Gastrocnemius medialis (tissue), 4 donors: Measurements from ENCODE around the gene MYO9B. TPM values are rescaled to one million over a fixed set of nuclear protein-coding genes. Genes with fewer than 3 reads are reported as not detected.
"Not testable (repeated sequence)": the region's sequence is repeated elsewhere in the genome, so short reads cannot be mapped to it uniquely, and the experiment has no call there.

ENCODE experiments used
- ATAC-seq, 2 donors: fragments of 150-250 bp; one replicate each; pipeline ENCODE4 v1.9.1; 2016
- DNase-seq, 2 donors: peaks; one replicate each; pipeline ENCODE4 v3.0.0-alpha.2; 2019
- H3K27ac ChIP-seq, 4 donors: fragments of 200-600 bp; sonication (generic); 1 replicate in 1 of 4; 2 replicates in 3 of 4; pipeline ENCODE4 v1.5.1; 2016 to 2018; ENCODE audit warnings: mild to moderate bottlenecking in 2 of 4, moderate library complexity in 1 of 4
- H3K27me3 ChIP-seq, 3 donors: fragments of 200-600 bp; sonication (generic) in 2 of 3; 1 replicate in 1 of 3; 2 replicates in 2 of 3; pipeline versions ENCODE4 v1.5.1 to v1.6.0; 2016 to 2019; ENCODE audit warnings: mild to moderate bottlenecking in 1 of 3, moderate library complexity in 1 of 3
- H3K36me3 ChIP-seq, 2 donors: fragments of 200-600 bp; sonication (generic) in 1 of 2; one replicate each; pipeline ENCODE4 v1.5.1; 2017 to 2018
- H3K4me1 ChIP-seq, 2 donors: fragments of 200-600 bp; sonication (generic) in 1 of 2; one replicate each; pipeline ENCODE4 v1.5.1; 2016 to 2017; ENCODE audit warnings: mild to moderate bottlenecking in 2 of 2
- H3K4me3 ChIP-seq, 4 donors: fragments of 200-600 bp; sonication (generic) in 3 of 4; 1 replicate in 1 of 4; 2 replicates in 3 of 4; pipeline ENCODE4 v1.5.1; 2016 to 2019; ENCODE audit warnings: mild to moderate bottlenecking in 2 of 4
- H3K9me3 ChIP-seq, 3 donors: fragments of 200-600 bp; sonication (generic) in 2 of 3; 1 replicate in 1 of 3; 2 replicates in 2 of 3; pipeline ENCODE4 v1.5.1; 2016 to 2019
- POLR2A ChIP-seq, 2 donors: fragments of 450-650 bp; IDR thresholded peaks; one replicate each; pipeline ENCODE4 v1.6.1; 2017; ENCODE audit warnings: antibody characterized with exemption in 2 of 2, mild to moderate bottlenecking in 2 of 2, moderate library complexity in 2 of 2
- in situ Hi-C, 4 donors: fragments of 200-750 bp; cut with MboI; loops; one replicate each; pipeline versions ENCODE4 v1.15.0 to v1.8.0; 2017; ENCODE audit warnings: low sequenced_read_pairs in 4 of 4
- intact Hi-C: fragments of 100-400 bp; cut with DNase I; formaldehyde crosslinking; loops from one replicate; pipeline ENCODE4 v1.15.1; 2023; ENCODE audit warnings: low total_unique reads
- total RNA-seq, 4 donors: library from RNA; depleted of rRNA; stranded (reverse); fragments of >200 nt; gene quantifications; one replicate each; pipeline versions ENCODE4 v1.1.0 to v1.2.3, GENCODE V29; 2016
- TF ChIP-seq, protein P1 (sequence below), 5 experiments: fragments of 450-650 bp in 3 of 5; fragments of 200-600 bp in 2 of 5; sonication (generic) in 2 of 5; IDR thresholded peaks in 4 of 5; conservative IDR thresholded peaks in 1 of 5; 1 replicate in 4 of 5; 2 replicates in 1 of 5; pipeline ENCODE4 v1.5.1; 2016 to 2019; ENCODE audit warnings: antibody characterized with exemption in 5 of 5, mild to moderate bottlenecking in 3 of 5, moderate library complexity in 3 of 5

The MYO9B gene
- total RNA-seq, 4 donors from 2014 or later: 20.0 to 22.1 (median 20.7) TPM

DNA sequence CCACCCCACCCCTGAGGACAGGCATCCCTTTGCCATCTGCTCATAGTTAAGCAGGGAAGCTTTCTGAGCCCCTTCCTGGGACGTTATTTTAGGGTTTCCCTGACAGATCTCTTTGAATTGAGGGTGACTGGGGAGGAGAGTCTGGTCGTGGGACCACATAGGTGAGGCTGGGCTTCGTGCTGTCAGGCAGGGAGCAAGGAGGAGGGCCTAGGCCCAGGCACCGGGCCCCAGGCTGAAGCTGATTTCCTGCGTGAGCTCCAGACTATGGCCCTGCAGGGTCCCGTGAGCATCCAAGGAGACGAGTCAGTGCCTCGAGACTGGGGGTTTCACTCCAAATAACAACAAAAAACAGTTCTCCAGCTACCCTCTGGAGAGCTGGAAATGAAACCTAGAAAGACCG is 60.4 kb downstream of the MYO9B start:
- H3K27ac ChIP-seq: peak overlapping the region; percentile 75 to 82 (median 82)
- DNase-seq: no peak
- ATAC-seq: peak in 1 of 2 donors; percentile 10
- H3K4me3 ChIP-seq: peak overlapping the region in 2 of 4 donors; percentile 27 to 47
- TF ChIP-seq, protein P1, sequence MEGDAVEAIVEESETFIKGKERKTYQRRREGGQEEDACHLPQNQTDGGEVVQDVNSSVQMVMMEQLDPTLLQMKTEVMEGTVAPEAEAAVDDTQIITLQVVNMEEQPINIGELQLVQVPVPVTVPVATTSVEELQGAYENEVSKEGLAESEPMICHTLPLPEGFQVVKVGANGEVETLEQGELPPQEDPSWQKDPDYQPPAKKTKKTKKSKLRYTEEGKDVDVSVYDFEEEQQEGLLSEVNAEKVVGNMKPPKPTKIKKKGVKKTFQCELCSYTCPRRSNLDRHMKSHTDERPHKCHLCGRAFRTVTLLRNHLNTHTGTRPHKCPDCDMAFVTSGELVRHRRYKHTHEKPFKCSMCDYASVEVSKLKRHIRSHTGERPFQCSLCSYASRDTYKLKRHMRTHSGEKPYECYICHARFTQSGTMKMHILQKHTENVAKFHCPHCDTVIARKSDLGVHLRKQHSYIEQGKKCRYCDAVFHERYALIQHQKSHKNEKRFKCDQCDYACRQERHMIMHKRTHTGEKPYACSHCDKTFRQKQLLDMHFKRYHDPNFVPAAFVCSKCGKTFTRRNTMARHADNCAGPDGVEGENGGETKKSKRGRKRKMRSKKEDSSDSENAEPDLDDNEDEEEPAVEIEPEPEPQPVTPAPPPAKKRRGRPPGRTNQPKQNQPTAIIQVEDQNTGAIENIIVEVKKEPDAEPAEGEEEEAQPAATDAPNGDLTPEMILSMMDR (IDR thresholded peaks at IDR 0.05 in 4 of 5, conservative IDR thresholded peaks at IDR 0.05 in 1 of 5): no peak
- TF ChIP-seq POLR2A (IDR thresholded peaks at IDR 0.05): no peak
- intact Hi-C loops (loop anchor here (2.0 to 5.0 kb wide), 2 partner anchors 61 to 91 kb away; partner anchors contain the start of genes HAUS8, MYO9B and OCEL1), in situ Hi-C loops (no loop called here)
- H3K36me3 ChIP-seq: no peaks in the 10 kb centered on the region
- no peaks in the 10 kb centered on the region for H3K27me3 ChIP-seq
- H3K9me3 ChIP-seq: no peaks in the 10 kb centered on the region
- peaks cover 33 to 34% of the 10 kb centered on the region in 2 donors for H3K4me1 ChIP-seq

DNA sequence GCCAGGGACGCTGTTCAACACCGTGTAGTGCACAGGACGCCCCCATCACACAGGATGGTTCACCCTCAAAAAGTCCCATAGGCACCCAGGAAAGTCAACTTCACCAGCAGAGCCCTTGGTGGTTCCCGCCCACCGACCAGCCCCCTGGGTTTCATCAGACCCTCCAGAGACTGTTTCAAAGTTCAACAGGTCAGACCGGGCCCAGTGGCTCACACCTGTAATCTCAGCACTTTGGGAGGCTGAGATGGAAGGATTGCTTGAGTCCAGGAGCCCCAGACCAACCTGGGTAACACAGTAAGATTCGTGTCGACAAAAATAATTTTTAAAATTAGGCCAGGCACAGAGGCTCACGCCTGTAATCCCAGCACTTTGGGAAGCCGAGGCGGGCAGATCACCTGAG is 61.0 kb downstream of the MYO9B start:
- in situ Hi-C loops: no loop called here
- Histone ChIP-seq H3K36me3 (no peaks in the 10 kb centered on the region), H3K4me1 (peaks cover 33 to 34% of the 10 kb centered on the region in 2 donors), H3K27me3 (no peaks in the 10 kb centered on the region), H3K9me3 (no peaks in the 10 kb centered on the region), H3K27ac (peak overlapping the region; percentile 75 to 82 (median 82)), H3K4me3 (no peak overlapping the region)
- DNase-seq (no peak), ATAC-seq (no peak)
- intact Hi-C loops: loop anchor here (2.0 to 5.0 kb wide), 2 partner anchors 62 to 91 kb away; partner anchors contain the start of genes HAUS8, MYO9B and OCEL1
- TF ChIP-seq, protein P1 (IDR thresholded peaks at IDR 0.05 in 4 of 5, conservative IDR thresholded peaks at IDR 0.05 in 1 of 5): no peak
- TF ChIP-seq POLR2A (IDR thresholded peaks at IDR 0.05): no peak

DNA sequence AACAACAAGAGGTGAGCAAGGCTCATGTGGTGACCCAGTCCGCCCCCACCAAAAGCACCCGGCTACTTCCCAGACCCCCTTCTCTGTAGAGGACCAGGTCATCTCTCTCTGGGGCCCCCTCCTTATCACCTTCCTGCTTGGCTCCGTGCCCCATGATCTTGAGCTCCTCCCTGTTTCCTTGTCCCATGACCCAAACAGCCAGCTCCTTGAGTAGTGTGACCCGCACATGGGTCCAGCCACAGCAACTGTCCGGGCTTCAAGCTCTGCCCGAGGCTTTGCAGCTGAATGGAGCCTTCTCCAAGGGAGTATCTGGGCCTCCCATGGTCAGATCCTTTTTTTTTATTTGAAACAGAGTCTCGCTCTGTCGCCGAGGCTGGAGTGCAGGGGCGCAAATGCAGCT is 61.8 kb downstream of the MYO9B start:
- Histone ChIP-seq H3K36me3 (no peaks in the 10 kb centered on the region), H3K9me3 (no peaks in the 10 kb centered on the region), H3K27ac (peak overlapping the region; percentile 37 to 82 (median 78)), H3K4me3 (no peak overlapping the region), H3K4me1 (peaks cover 33 to 34% of the 10 kb centered on the region in 2 donors), H3K27me3 (no peaks in the 10 kb centered on the region)
- TF ChIP-seq, protein P1 (IDR thresholded peaks at IDR 0.05 in 4 of 5, conservative IDR thresholded peaks at IDR 0.05 in 1 of 5): no peak
- no peak for TF ChIP-seq POLR2A (IDR thresholded peaks at IDR 0.05)
- DNase-seq: no peak
- in situ Hi-C loops (no loop called here), intact Hi-C loops (loop anchor here (2.0 to 5.0 kb wide), 2 partner anchors 63 to 90 kb away; partner anchors contain the start of genes HAUS8, MYO9B and OCEL1)
- ATAC-seq: no peak

DNA sequence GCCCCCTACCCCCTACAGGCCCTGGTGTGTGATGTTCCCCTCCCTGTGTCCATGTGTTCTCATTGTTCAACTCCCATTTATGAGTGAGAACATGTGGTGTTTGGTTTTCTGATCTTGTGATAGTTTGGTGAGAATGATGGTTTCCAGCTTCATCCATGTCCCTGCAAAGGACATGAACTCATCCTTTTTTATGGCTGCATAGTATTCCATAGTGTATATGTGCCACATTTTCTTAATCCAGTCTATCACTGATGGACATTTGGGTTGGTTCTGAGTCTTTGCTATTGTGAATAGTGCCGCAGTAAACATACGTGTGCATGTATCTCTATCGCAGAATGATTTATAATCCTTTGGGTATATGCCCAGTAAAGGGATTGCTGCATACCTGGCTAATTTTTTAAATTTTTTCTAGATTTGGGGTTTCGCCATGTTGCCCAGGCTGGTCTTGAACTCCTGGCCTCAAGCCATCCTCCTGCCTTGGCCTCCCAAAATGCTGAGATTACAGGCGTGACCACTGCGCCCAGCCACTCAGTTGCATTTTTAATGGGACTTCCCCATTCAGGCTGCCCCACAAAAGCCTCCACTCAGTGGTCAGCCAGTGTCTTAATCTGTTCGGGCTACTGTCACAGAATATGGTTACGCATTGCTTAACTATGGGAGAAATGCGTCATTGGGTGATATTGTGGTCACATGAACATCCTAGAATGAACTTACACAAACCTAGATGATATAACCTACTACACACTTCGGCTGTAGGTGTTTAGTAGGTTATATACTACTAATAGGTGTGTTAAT is 62.7 kb downstream of the MYO9B start:
- Histone ChIP-seq H3K4me1 (peaks cover 33 to 34% of the 10 kb centered on the region in 2 donors), H3K27ac (peak overlapping the region; percentile 57 to 72 (median 62))
- DNase-seq, H3K9me3 ChIP-seq, H3K4me3 ChIP-seq, H3K27me3 ChIP-seq, H3K36me3 ChIP-seq, in situ Hi-C loops: not testable (repeated sequence)
- intact Hi-C loops: loop anchor here (5.0 kb wide), 1 partner anchor 89 kb away; the partner anchor contains the start of gene OCEL1
- ATAC-seq: peak in 1 of 2 donors; percentile 38

DNA sequence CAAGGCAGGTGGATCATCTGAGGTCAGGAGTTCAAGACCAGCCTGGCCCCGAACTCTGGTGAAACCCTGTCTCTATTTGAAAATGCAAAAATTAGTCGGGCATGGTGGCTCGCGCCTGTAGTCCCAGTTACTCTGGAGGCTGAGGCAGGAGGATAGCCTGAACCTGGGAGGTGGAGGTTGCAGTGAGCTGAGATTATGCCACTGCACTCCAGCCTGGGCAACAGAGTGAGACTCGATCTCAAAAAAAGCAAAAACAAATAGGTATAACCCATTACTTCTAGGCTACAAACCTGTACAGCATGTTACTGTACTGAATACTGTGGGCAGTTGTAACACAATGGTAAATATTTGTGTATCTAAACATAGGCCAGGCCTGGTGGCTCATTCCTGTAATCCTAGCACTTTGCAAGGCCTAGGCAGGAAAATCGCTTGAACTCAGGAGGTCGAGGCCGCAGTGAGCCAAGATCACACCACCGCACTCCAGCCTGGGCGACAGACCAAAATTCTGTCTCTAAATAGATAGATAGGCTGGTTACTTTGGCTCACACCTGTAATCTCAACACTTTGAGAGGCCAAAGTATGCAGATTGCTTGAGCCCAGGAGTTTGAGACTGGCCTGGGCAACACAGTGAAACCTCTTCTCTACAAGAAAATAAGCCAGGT is 63.5 kb downstream of the MYO9B start:
- peak; percentile 29 to 66 for DNase-seq
- TF ChIP-seq, protein P1 (IDR thresholded peaks at IDR 0.05 in 4 of 5, conservative IDR thresholded peaks at IDR 0.05 in 1 of 5): no peak
- TF ChIP-seq POLR2A (IDR thresholded peaks at IDR 0.05): no peak
- Histone ChIP-seq H3K36me3 (no peaks in the 10 kb centered on the region), H3K9me3 (no peaks in the 10 kb centered on the region), H3K27me3 (no peaks in the 10 kb centered on the region), H3K27ac (peak overlapping the region; percentile 57 to 72 (median 62)), H3K4me3 (no peak overlapping the region), H3K4me1 (peaks cover 33 to 34% of the 10 kb centered on the region in 2 donors)
- peak; percentile 45 to 67 for ATAC-seq
- intact Hi-C loops: loop anchor here (5.0 kb wide), 1 partner anchor 88 kb away; the partner anchor contains the start of gene OCEL1
- in situ Hi-C loops: no loop called here

DNA sequence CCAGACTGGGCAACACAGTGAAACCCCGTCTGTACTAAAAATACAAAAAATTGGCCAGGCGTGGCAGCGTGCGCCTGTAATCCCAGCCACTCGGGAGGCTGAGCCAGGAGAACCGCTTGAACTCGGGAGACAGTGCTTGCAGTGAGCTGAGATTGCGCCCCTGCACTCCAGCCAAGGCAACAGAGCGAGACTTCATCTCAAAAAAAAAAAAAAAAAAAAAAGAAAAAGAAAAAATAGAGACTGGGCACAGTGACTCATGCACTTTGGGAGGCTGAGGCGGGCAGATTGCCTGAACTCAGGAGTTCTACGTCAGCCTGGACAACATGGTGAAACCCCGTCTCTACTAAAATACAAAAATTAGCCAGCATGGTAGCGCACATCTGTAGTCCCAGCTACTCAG is 69.2 kb downstream of the MYO9B start:
- in situ Hi-C loops, H3K4me1 ChIP-seq, ATAC-seq, intact Hi-C loops, H3K27ac ChIP-seq, H3K27me3 ChIP-seq, H3K4me3 ChIP-seq, H3K36me3 ChIP-seq, H3K9me3 ChIP-seq: not testable (repeated sequence)
- DNase-seq: peak in 1 of 2 donors; percentile 17
